HepG2 (cell line): ENCODE results near the gene LAMC3.

ENCODE experiments used
- ARHGAP35 ChIP-seq: sonication (generic); formaldehyde crosslinking; IDR thresholded peaks from 2 replicates; pipeline ENCODE4 v1.9.0; 2022; ENCODE audit warnings: mild to moderate bottlenecking, inconsistent platforms, moderate library complexity, missing genetic modification reagents, borderline replicate concordance
- BCL3 ChIP-seq: sonication (generic); formaldehyde crosslinking; IDR thresholded peaks from 2 replicates; pipeline ENCODE4 v1.5.1; 2020; ENCODE audit warnings: mild to moderate bottlenecking, missing genetic modification reagents, moderate library complexity
- CTCF ChIP-seq: sonication (generic); formaldehyde crosslinking; IDR thresholded peaks from 2 replicates; pipeline ENCODE4 v1.5.0; 2020; ENCODE audit warnings: mild to moderate bottlenecking, missing genetic modification reagents, moderate library complexity
- PHF20 ChIP-seq: sonication (generic); formaldehyde crosslinking; IDR thresholded peaks from 2 replicates; pipeline ENCODE4 v1.5.0; 2020; ENCODE audit warnings: mild to moderate bottlenecking, missing genetic modification reagents
- RFX3 ChIP-seq: IDR thresholded peaks from 2 replicates; pipeline ENCODE4 v1.6.1; 2016; ENCODE audit warnings: missing biosample characterization, missing genetic modification reagents
- SMAD3 ChIP-seq: sonication (generic); formaldehyde crosslinking; IDR thresholded peaks from 2 replicates; pipeline ENCODE4 v1.4.0; 2020; ENCODE audit warnings: missing genetic modification reagents
- SP1 ChIP-seq, 2 experiments: fragments of 450-650 bp in 1 of 2; sonication (generic) in 1 of 2; formaldehyde crosslinking in 1 of 2; IDR thresholded peaks; 2 replicates each; pipeline versions ENCODE4 v1.4.0 to v1.6.1; 2016 to 2020; ENCODE audit warnings: missing genetic modification reagents in 1 of 2
- ZBTB44 ChIP-seq: sonication (generic); formaldehyde crosslinking; IDR thresholded peaks from 2 replicates; pipeline ENCODE4 v1.4.0; 2020; ENCODE audit warnings: missing genetic modification reagents
- ZNF30 ChIP-seq: sonication (generic); formaldehyde crosslinking; IDR thresholded peaks from 2 replicates; pipeline ENCODE4 v1.5.0; 2020; ENCODE audit warnings: mild to moderate bottlenecking, missing genetic modification reagents
- ZNF446 ChIP-seq: sonication (generic); formaldehyde crosslinking; IDR thresholded peaks from 2 replicates; pipeline ENCODE4 v1.5.0; 2020; ENCODE audit warnings: mild to moderate bottlenecking, missing genetic modification reagents
- ZNF468 ChIP-seq: sonication (generic); formaldehyde crosslinking; IDR thresholded peaks from 2 replicates; pipeline ENCODE4 v1.8.0; 2022; ENCODE audit warnings: mild to moderate bottlenecking, moderate library complexity, missing genetic modification reagents
- TF ChIP-seq, protein P1 (sequence below): sonication (generic); formaldehyde crosslinking; IDR thresholded peaks from 2 replicates; pipeline ENCODE4 v1.4.0; 2020; ENCODE audit warnings: mild to moderate bottlenecking, missing genetic modification reagents

DNA sequence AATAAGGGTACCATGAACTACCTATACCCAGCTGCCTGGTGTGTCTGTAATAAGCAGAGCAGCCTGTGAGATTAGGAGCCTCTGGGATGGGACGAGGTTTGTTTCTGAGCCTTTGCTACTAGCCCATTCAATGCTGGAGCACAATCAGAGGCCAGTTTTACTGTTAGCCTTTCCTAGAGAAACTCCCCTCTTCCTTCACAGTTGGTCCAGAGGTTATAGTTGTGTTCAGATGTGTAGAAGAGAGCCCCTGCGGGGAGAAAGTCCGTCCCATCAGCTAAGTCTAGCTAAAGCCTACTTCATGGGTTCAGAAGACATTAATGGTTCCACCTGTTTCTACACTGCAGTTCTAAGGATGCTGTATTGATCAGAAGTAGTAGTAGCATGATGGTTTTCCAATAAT lies 133.2 kb downstream of the LAMC3 start:
- no peak for TF ChIP-seq CTCF (CRISPR knock-in tag)
- TF ChIP-seq PHF20 (CRISPR knock-in tag) = no peak
- no peak for TF ChIP-seq ZBTB44 (CRISPR knock-in tag)
- no peak for TF ChIP-seq ZNF468
- no peak for TF ChIP-seq ZNF30 (CRISPR knock-in tag)
- TF ChIP-seq, protein P1, sequence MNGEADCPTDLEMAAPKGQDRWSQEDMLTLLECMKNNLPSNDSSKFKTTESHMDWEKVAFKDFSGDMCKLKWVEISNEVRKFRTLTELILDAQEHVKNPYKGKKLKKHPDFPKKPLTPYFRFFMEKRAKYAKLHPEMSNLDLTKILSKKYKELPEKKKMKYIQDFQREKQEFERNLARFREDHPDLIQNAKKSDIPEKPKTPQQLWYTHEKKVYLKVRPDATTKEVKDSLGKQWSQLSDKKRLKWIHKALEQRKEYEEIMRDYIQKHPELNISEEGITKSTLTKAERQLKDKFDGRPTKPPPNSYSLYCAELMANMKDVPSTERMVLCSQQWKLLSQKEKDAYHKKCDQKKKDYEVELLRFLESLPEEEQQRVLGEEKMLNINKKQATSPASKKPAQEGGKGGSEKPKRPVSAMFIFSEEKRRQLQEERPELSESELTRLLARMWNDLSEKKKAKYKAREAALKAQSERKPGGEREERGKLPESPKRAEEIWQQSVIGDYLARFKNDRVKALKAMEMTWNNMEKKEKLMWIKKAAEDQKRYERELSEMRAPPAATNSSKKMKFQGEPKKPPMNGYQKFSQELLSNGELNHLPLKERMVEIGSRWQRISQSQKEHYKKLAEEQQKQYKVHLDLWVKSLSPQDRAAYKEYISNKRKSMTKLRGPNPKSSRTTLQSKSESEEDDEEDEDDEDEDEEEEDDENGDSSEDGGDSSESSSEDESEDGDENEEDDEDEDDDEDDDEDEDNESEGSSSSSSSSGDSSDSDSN = no peak
- no peak for TF ChIP-seq SP1 (IDR thresholded peaks at IDR 0.05)
- TF ChIP-seq SP1 (CRISPR knock-in tag; IDR thresholded peaks at IDR 0.05) = no peak
- TF ChIP-seq ZNF446 = no peak
- no peak for TF ChIP-seq SMAD3
- no peak for TF ChIP-seq ARHGAP35 (CRISPR knock-in tag)
- TF ChIP-seq BCL3 (CRISPR knock-in tag) = no peak
- TF ChIP-seq RFX3 = no peak
